ENCODE measurements around the gene DHRS4L2.
"Not testable (repeated sequence)": the region's sequence is repeated elsewhere in the genome, so short reads cannot be mapped to it uniquely, and the experiment has no call there.

- TF ChIP-seq CTCF (IDR thresholded peaks at IDR 0.05); EP300 (IDR thresholded peaks at IDR 0.05; ENCODE audit: low read depth); POLR2AphosphoS5 (IDR thresholded peaks at IDR 0.05): not testable (repeated sequence)
These were observed 4.3 kb downstream of the DHRS4L2 start for GRCh38 chr14:23993042-23993441.

Measured in transverse colon (tissue), 4 donors.